Measurements from ENCODE around the gene HTD2. TPM values are rescaled to one million over a fixed set of nuclear protein-coding genes. Genes with fewer than 3 reads are reported as not detected.
"Not testable (repeated sequence)": the region's sequence is repeated elsewhere in the genome, so short reads cannot be mapped to it uniquely, and the experiment has no call there.

Gene HTD2
- polyA plus RNA-seq, 3 donors: 1.2 to 7.8 (median 3.2) TPM

DNA sequence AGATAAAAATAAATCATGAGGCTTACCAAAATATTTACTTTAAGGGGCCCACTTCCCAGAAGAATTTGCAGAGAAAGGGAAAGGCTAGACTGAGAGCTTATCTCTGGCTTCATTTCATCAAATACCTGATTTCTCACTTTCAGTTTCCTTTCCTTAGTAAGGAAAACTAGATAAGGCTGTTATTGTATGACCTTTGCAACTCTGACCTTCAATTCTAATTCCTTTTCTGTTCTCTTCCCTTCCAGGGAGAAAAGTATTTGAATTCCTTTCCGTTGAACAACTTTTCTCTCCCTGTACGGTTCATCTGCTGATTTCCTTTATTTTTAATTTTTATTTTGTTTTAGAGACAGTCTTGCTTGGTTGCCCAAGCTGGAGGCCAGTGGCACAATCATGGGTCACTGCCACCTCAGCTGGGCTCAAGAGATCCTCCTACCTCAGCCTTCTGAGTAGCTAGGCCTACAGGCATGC lies 19.2 kb downstream of the HTD2 start:
- no peak overlapping the region for H3K27ac ChIP-seq (ENCODE audit: low read depth, low read length)
- 19 to 57% (median 45%) methylated on average over 2 of the region's 2 CpGs for WGBS, 3 donors

DNA sequence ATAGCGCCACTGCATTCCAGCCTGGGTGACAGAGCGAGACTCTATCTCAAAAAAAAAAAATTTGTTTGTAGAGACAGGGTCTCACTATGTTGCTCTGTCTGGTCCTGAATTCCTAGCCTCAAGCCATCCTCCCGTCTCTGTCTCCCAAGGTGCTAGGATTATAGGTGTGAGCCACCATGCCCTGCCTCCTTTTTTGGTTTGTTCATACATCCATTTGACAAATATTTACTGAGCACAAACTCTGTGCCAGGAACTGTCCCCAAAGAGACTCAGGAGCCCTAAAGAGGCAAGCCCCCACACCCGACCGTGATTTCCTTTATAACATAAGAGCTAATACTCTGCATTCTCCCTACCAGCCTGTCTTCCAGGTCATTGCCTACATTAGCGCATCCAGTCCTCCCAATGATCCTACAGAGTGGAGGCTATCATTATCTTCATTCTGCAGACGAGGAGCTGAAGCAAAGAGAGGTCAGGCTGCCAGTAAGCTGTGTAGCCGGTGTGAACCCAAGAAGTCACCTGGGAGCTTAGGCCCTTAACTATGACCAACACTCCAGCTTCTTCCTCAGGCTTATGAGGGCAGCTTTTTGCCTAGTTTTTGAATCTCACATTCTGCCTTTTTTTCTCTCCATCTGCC lies 20.1 kb downstream of the HTD2 start:
- WGBS, 3 donors: 91 to 94% (median 94%) methylated on average over 8 of the region's 8 CpGs
- H3K27ac ChIP-seq (ENCODE audit: low read depth, low read length): no peak overlapping the region

DNA sequence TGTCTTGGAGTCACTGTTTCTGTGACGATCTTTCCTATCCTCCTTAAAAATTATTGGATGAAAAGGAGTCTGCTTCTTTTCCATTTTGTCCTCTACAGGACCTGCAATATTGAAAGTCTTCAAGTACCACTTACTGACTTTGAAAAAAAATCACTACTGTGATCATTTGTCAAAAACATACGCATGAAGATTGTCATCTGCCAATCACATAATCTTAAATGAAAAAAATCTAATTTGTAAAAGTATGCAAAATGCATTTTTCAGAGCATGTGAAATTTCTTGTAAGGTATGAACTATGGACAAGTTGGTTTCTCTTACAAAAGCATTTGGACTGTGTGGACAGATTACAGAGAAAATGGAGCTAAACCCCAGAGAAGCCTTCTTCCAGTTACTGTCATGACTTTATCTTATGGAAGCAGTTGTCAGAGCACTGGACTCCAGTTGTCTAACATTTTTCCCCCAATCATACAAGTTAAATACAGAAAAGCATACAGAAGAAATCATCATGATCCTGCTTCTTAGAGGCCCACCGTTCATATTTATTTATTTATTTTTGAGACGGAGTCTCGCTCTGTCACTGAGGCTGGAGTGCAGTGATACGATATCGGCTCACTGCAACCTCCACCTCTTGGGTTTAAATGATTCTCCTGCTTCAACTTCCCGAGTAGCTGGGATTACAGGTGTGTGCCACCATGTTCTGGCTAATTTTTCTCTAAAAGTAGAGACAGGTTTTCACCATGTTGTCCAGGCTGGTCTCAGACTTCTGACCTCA lies 23.0 kb downstream of the HTD2 start:
- WGBS, 3 donors: 84 to 93% (median 93%) methylated on average over 8 of the region's 8 CpGs
- no peak overlapping the region for H3K27ac ChIP-seq (ENCODE audit: low read depth, low read length)

DNA sequence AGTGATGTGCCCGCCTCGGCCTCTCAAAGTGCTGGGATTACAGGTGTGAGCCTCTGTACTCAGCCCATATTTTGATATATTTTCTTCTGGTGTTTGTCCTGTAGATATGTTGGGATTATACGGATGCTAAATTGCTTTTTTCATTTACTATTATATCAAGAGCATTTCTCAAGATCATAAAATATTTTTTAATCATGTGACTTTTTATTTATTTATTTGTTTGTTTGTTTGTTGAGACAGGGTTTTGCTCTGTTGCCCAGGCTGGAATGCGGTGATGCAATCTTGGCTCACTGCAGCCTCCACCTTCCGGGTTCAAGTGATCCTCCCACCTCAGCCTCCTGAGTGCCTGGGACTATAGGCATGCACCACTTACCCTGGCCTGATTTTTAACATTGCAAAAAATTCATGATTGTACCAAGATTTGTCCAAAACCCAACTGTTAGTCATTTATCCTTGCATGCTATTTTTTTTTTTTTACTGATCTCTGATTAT lies 23.6 kb downstream of the HTD2 start:
- 89 to 97% (median 94%) methylated on average over 5 of the region's 5 CpGs for WGBS, 3 donors
- no peak overlapping the region for H3K27ac ChIP-seq (ENCODE audit: low read depth, low read length)

DNA sequence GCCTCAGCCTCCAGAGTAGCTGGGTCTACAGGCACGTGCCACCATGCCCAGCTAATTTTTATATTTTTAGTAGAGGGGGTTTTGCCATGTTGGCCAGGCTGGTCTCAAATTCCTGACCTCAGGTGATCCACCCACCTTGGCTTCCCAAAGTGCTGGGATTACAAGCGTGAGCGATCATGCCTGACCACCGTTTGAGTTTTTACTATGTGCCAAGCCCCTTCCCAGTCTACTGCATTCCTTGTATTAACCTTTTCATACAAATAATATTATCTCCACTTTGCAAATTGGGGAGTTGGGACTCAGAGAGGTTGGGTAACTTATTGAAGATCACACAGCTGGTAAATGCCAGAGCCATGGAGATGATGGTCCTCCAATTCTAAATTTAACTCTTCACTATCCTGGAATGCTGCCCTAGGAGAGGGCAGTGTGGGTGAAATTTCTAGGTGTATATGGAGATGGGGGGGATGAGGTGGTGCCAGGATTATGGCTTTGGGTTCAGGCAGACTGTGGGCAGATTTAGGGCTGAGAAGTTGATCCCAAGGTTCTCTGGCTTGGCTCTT lies 25.4 kb downstream of the HTD2 start:
- 70 to 85% (median 79%) methylated on average over 4 of the region's 4 CpGs for WGBS, 3 donors

DNA sequence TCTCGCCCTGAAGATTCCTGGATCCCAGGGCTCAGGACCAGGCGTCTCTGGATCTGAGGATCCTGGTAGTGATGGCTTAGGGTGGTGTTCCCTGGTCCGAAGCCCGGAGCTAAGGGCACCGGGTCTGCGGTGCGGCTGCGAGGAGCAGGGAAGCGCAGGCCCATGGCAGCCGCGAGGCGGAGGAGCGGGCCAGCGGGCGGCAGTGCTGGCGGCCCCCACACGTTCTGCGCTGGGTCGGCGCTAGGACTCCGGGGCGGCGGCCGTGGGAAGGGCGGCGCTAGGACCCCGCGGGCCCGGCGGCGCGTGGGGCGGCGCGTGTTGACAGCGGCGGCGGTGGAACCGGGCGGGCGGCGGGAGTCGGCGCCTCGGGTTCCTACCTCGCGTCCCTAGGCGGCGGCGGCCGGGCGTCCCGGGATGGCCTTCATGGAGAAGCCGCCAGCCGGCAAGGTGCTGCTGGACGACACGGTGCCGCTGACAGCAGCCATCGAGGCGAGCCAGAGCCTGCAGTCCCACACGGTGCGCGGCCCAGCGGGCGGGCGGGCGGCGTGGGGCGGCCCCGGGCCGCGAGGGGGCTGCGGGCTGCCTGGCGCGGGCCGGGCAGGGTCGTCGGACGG lies 26.4 kb downstream of the HTD2 start, which contains the start of gene PXK:
Gene PXK (plus strand): TSS at position 318 of the 614 bp plus-strand sequence. CDS start 97 bp downstream, at position 415.
- H3K27ac ChIP-seq (ENCODE audit: low read depth, low read length): peak within 1 kb of the TSS; percentile 17
- WGBS, 3 donors: 0 to 1% (median 1%) methylated on average over 63 to 79 of the region's 79 CpGs

More for the DNA sequence above, 25.4 kb downstream of the HTD2 start:
- H3K27ac ChIP-seq (ENCODE audit: low read depth, low read length): no peak overlapping the region

DNA sequence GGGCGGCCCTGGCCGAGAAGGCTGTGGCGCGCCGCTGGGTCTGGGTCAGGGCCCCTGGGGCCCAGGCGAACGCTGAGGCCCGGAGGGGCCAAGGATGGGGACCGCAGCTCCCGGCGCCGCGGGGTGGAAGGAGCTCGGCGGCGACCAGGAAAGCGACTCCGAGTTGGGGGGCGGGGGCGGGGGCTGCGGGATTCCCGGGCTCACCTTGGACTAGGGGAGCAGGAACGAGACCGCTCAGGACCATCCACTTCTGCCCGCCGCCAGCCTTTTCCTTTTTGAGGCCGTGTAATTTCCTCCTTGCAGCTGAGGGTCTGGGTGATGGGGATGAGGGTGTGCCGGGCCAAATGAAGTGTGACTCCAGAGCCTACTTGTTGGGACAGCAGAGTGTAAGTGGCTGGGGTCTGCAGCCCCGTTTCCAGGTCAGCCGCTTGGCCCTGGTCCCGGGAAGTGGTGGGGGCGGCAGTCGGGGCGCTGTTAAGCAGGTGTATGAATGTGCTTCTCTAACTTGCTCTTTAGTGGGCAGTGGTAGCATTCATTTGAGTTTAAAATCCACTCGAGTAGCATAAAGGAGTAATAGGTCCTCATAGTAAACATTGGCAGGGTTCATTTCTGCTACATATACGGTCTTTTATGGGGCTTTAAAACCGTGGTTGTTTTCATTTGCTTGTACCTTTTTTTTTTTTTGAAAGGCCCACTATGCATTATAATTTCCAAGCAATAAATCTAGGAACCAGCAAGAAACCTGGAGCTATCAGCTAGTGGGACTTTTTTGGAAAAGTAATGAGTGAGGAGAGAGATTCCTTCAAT lies 27.1 kb downstream of the HTD2 start:
- 0% methylated on average over 34 to 37 of the region's 37 CpGs for WGBS, 3 donors
- H3K27ac ChIP-seq (ENCODE audit: low read depth, low read length): peak overlapping the region; percentile 17

DNA sequence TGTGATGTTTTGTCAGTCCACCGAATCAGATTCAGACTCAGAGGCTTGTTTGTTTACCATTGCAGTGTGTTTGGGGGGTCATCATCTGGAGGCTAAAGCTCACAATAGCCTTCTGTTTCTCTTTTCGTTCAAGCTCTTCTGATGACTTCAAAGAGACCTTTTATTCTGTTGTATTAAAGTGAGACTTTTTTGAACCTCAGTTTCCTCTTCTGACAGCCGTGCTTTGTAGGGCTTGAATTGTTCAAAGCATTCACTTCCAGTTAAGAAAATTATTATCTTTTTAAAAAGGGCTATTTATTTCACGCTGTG lies 27.6 kb downstream of the HTD2 start:
- 28 to 36% (median 29%) methylated on average over 4 of the region's 4 CpGs for WGBS, 3 donors
- no peak overlapping the region for H3K27ac ChIP-seq (ENCODE audit: low read depth, low read length)

DNA sequence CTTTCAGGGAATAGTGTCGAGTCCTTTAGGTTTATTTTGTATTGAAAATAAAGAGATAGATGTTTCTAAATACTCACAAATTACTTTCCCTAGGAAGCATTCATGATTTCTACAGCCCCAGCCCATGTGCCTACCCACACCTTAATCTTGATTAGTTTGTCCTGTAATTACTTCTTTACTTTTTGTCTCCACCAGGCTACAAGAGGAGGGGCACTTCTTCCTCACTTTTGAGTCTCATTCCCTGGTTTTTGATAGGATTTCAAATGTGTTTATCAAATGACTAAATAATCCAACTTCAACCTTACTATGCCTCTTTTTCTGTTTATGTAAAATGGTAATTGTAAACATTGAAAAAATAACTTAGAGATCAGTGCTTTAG lies 28.2 kb downstream of the HTD2 start:
- H3K27ac ChIP-seq (ENCODE audit: low read depth, low read length): no peak overlapping the region
- 70 to 80% (median 77%) methylated on average over 1 of the region's 1 CpG for WGBS, 3 donors

DNA sequence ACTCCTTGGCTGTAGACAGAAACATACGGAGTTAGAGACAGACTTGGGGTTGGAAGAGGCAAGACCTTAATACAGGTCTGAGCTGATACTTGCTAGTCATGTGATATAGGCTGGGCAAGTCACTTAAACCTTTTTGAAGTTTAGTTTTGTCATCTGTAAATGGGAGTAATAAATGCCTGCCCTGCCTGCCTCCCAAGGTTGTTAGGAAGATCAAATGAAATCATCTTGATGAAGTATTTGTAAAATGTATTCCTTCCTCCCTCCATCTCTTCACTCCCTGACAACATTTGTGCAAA lies 29.3 kb downstream of the HTD2 start:
- H3K27ac ChIP-seq (ENCODE audit: low read depth, low read length): no peak overlapping the region
- 15 to 43% (median 42%) methylated on average over 1 of the region's 1 CpG for WGBS, 3 donors

DNA sequence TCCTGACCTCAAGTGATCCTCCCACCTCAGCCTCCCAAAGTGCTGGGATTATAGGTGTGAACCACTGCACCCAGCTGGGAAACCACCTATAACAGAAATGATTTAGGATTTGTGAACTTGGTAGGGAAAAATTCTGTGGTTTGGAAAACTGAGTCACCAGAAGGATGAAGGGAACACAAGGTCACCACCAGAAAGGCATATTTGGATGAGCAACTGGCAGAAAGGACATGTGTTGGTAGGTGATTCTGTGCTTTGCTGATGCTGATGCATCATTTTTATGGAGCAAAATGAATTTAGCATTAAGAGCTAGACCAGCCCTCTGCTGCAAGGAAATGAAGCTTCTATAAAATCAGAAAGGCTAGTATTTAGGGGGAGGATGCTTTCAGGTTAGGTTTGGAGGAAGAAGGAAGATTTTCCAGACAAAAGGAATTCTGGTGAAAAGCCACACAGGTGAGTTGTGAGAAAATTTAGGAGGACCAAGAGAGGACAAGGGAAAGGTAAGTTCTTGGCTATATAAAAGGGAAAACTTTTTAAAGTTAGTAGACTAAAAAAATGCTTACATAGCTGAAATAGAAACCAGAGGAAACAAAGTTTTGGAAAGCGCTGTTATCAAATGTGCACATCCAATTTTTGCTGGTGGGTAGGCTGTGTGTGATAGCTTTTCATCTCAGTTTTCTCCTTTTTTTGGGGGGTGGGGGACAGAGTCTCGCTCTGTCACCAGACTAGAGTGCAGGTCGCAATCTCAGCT lies 30.0 kb downstream of the HTD2 start:
- WGBS, 3 donors: 93 to 98% (median 97%) methylated on average over 3 of the region's 3 CpGs
- no peak overlapping the region for H3K27ac ChIP-seq (ENCODE audit: low read depth, low read length)

DNA sequence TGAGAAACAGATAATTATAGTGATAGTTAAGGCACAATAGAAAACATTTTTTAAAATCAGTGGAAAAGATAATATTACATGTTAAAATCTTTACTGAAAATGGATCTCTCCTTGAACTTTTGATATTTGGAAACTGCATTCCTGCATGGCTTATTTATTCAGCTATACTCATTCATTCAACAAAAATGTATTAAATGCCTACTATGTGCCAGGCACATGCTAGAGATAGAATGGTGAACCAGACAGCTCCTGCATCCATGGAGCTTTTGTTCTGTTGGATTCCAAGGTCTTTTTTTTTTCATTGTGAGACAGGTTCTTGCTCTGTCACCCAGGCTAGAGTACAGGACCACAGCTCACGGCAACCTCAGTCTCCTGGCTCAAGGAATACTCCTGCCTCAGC lies 30.9 kb downstream of the HTD2 start:
- H3K27ac ChIP-seq (ENCODE audit: low read depth, low read length): no peak overlapping the region
- 94 to 100% (median 95%) methylated on average over 1 of the region's 1 CpG for WGBS, 3 donors

DNA sequence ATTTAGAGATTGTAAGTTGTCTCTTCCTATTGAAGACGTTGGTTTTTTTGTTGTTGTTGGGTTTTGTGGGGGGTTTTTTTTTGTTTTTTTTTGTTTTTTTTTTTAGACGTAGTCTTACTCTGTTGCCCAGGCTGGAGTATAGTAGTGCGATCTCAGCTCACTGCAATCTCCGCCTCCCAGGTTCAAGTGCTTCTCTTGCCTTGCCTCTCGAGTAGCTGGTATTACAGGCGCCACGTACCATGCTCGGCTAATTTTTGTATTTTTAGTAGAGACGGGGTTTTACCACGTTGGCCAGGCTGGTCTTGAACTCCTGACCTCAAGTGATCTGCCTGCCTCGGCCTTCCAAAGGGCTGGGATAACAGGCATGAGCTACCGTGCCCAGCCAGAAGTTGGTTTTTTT lies 32.8 kb downstream of the HTD2 start:
- H3K27ac ChIP-seq (ENCODE audit: low read depth, low read length): not testable (repeated sequence)
- WGBS, 3 donors: 89 to 94% (median 94%) methylated on average over 12 of the region's 12 CpGs

DNA sequence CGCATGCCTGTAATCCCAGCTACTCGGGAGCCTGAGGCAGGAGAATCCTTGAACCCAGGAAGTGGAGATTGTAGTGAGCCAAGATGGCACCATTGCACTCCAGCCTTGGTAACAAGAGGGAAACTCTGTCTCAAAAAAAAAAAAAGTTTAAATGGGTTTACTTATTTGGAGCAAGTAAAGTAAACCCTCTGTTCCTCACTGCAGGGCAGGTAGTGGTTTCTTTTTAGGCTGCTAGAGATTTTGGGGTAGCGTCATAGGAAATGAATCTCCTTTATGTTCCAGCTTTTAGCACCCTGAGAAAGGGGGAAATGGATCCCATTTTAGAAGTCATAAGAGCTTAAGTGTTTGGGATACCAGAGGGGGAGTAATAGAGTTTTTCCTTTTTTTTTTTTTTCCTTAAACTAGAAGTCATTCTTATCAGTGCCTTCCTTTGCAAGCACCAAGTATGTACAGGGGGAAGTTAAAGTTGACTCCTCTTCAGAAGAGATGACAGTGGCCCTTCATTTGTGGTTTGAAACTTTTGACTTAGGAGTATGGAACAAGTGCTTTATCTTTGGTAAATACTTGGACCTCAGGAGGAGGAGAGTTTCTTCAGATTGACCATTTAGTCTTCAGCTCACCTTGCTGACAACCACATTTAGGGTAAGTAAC lies 34.4 kb downstream of the HTD2 start:
- WGBS, 3 donors: 87 to 92% (median 87%) methylated on average over 3 of the region's 3 CpGs
- H3K27ac ChIP-seq (ENCODE audit: low read depth, low read length): no peak overlapping the region

DNA sequence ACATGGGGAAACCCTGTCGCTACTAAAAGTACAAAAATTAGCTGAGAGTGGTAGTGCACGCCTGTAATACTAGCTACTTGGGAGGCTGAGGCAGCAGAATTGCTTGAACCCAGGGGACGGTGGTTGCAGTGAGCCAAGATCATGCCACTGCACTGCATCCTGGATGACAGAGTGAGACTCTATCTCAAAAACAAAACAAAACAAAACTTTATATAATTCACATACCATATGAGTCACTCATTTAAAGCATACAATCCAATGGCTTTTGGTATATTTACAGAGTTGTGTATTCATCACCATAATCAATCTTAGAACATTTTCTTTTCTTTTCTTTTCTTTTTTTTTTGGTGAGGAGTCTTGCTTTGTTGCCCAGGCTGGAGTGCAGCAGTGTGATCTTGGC lies 35.1 kb downstream of the HTD2 start:
- 85 to 93% (median 88%) methylated on average over 3 of the region's 3 CpGs for WGBS, 3 donors
- H3K27ac ChIP-seq (ENCODE audit: low read depth, low read length): no peak overlapping the region

DNA sequence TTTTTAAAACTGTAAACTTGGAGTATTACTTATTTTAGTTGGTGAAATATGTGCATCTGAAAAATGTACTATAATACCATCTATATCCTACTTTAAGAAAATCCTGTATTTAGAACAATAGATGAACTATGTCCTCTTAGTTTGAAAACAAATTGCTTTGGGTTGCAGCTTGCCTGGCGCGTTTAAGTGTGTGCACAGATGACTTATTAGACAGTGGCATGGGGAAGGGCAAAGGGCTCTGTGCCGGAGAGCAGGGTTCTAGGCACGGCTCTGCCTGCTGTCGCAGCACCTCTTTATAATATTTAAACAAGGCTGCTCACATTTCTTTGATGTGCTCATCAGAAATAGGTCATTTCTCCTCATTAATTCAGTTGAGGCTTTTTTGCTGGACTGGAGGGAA lies 36.4 kb downstream of the HTD2 start:
- 57 to 84% (median 63%) methylated on average over 5 of the region's 5 CpGs for WGBS, 3 donors

DNA sequence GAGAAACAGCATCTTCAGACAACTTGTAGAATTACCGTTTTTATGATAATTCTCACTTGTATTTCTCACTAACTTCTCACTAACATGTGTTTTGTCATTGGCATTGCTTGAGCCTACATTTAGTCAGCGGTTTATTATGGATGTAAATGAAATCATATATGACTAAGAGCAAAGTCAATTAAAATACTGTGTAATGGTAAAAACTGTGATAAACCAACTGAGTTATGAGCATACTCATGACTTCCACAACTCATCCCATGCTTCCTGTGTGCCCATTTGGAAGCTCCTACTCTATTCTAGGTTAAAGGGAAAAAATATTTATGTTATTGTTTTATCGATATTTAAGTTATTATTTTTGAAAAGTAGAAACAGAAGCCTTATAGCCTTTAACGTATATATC lies 39.1 kb downstream of the HTD2 start:
- WGBS, 3 donors: 94 to 97% (median 95%) methylated on average over 4 of the region's 4 CpGs
- H3K27ac ChIP-seq (ENCODE audit: low read depth, low read length): no peak overlapping the region

More for the DNA sequence above, 36.4 kb downstream of the HTD2 start:
- no peak overlapping the region for H3K27ac ChIP-seq (ENCODE audit: low read depth, low read length)

Measured in adipose tissue (tissue), 3 donors.